AG04450 (cell line): ENCODE results near the gene FILIP1L. TPM values are rescaled to one million over a fixed set of nuclear protein-coding genes. Genes with fewer than 3 reads are reported as not detected.

ENCODE experiments used
- CTCF ChIA-PET: fragments of 300-600, 350-600 bp; formaldehyde crosslinking; extraction: SDS; loops from one replicate; lab custom pipeline; 2022; ENCODE audit warnings: antibody characterized with exemption, inconsistent platforms; lab: Charles Lee
- POLR2A ChIA-PET: fragments of 350-600 bp; formaldehyde crosslinking; extraction: SDS; loops from one replicate; lab custom pipeline; 2021; ENCODE audit warnings: antibody characterized with exemption, inconsistent platforms; lab: Yijun Ruan, JAX
- DNase-seq: peaks from one replicate; pipeline ENCODE4 v3.0.0-alpha.2; 2011; ENCODE audit warnings: low read depth, low spot score
- H3K27ac ChIP-seq: one replicate; pipeline ENCODE4 v1.5.1; 2012; ENCODE audit warnings: low read depth, low read length, control low read depth
- H3K27me3 ChIP-seq: one replicate; pipeline ENCODE4 v1.6.0; 2012; ENCODE audit warnings: low read length; ENCODE audit not compliant: control insufficient read depth, insufficient read depth
- H3K4me3 ChIP-seq: 2 replicates; pipeline ENCODE4 v1.5.1; 2011; ENCODE audit warnings: mild to moderate bottlenecking, low read depth, low read length, control low read depth
- H3K9me3 ChIP-seq: 2 replicates; pipeline ENCODE4 v1.5.1; 2012; ENCODE audit warnings: low read length; ENCODE audit not compliant: control insufficient read depth, insufficient read depth
- CTCF ChIP-seq: IDR thresholded peaks from 2 replicates; pipeline ENCODE4 v1.5.1; 2011; ENCODE audit warnings: low read depth, low read length, control low read depth, inconsistent platforms
- polyA plus RNA-seq: library from polyadenylated mRNA; depleted of rRNA; stranded (reverse); fragments of >200 nt; gene quantifications from 2 replicates; pipeline ENCODE4 v1.2.3, GENCODE V29; 2011

The FILIP1L gene
- polyA plus RNA-seq, 1 experiment: 75.5 TPM

- CTCF ChIA-PET: no interaction called here
- TF ChIP-seq CTCF: no peak
- POLR2A ChIA-PET: no interaction called here
- Histone ChIP-seq H3K9me3 (no peaks in the 10 kb centered on the region), H3K4me3 (no peak overlapping the region), H3K27me3 (no peaks in the 10 kb centered on the region), H3K27ac (no peak overlapping the region)
- DNase-seq: no peak
Measured at GRCh38 chr3:100141586-100141985, 27.3 kb upstream of the FILIP1L start.

DNA sequence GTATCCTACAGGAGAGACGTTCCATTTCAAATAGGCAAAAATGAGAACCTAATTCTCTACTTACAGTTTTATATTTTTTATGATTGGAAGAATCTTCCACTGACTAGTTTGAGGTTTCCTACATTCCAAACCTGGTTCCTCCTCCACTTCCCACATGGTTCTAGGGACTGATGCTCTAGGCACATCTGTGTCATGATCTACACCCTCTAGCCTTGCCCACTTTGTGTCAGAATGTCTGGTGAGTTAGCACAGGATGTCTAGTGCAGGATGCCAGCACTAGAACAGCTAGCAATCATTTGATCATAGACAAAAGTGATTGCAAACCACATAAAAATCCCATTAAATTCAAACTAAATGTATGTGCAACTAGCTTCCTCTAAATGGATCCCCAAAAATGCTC lies 26.7 kb upstream of the FILIP1L start:
- POLR2A ChIA-PET: no interaction called here
- CTCF ChIA-PET: no interaction called here
- no peak overlapping the region for H3K27ac ChIP-seq

GRCh38 chr3:100136921-100137320 lies 22.6 kb upstream of the FILIP1L start:
- POLR2A ChIA-PET: no interaction called here
- CTCF ChIA-PET: interaction anchor here (1.2 to 2.3 kb wide), 2 partner anchors 68 to 117 kb away, joined by 3 to 5 read pairs; no protein-coding TSS in a partner anchor
- Histone ChIP-seq H3K27me3 (no peaks in the 10 kb centered on the region), H3K4me3 (no peak overlapping the region), H3K9me3 (no peaks in the 10 kb centered on the region), H3K27ac (no peak overlapping the region)
- no peak for DNase-seq
- no peak for TF ChIP-seq CTCF

More for the DNA sequence above, 26.7 kb upstream of the FILIP1L start:
- H3K27me3 ChIP-seq: no peaks in the 10 kb centered on the region
- no peak for DNase-seq
- no peak overlapping the region for H3K4me3 ChIP-seq
- TF ChIP-seq CTCF: no peak
- no peaks in the 10 kb centered on the region for H3K9me3 ChIP-seq

GRCh38 chr3:100131241-100131640 lies 16.9 kb upstream of the FILIP1L start:
- CTCF ChIA-PET: interaction anchor here (0.7 to 1.9 kb wide), 2 partner anchors 123 to 299 kb away, joined by 3 to 5 read pairs; no protein-coding TSS in a partner anchor
- H3K4me3 ChIP-seq: no peak overlapping the region
- POLR2A ChIA-PET: no interaction called here
- no peak for TF ChIP-seq CTCF
- DNase-seq: no peak
- no peaks in the 10 kb centered on the region for H3K9me3 ChIP-seq
- no peak overlapping the region for H3K27ac ChIP-seq
- no peaks in the 10 kb centered on the region for H3K27me3 ChIP-seq

DNA sequence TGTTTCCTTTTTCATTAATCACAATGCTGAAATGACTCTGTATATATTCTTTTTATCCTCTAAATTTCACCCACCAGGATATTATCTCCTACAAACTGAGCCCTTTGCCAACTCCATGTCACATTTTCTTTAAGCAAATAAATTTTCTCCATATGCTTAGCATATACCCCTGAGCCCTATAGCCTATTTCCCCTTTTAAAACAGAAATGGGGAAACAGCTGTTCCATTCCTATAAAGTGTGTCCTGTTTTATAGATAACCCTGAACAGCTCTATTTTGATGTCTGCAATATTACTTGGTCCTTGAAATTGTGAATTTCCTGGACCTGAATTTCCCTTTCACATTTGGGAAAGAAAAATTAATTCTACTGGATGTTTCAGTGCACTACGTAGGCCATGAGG lies 15.6 kb upstream of the FILIP1L start:
- Histone ChIP-seq H3K9me3 (no peaks in the 10 kb centered on the region), H3K27ac (no peak overlapping the region), H3K27me3 (no peaks in the 10 kb centered on the region), H3K4me3 (no peak overlapping the region)
- CTCF ChIA-PET: interaction anchor here (1.9 kb wide), 1 partner anchor 124 kb away, joined by 5 read pairs; no protein-coding TSS in a partner anchor
- POLR2A ChIA-PET: no interaction called here
- no peak for DNase-seq
- no peak for TF ChIP-seq CTCF
